Trophoblast cell (in vitro differentiated cells and primary cell): ENCODE results near the gene PDCD6IP.
"Not testable (repeated sequence)": the region's sequence is repeated elsewhere in the genome, so short reads cannot be mapped to it uniquely, and the experiment has no call there.

ENCODE experiments used
- DNase-seq, 2 donors: peaks; one replicate each; pipeline ENCODE4 v3.0.0-alpha.2; 2016
- H2AFZ ChIP-seq: 2 replicates; pipeline ENCODE4 v1.6.1; 2013; ENCODE audit warnings: low read length, moderate library complexity, mild to moderate bottlenecking; ENCODE audit not compliant: insufficient read depth, poor library complexity
- H2AK5ac ChIP-seq: 2 replicates; pipeline ENCODE4 v1.6.1; 2013; ENCODE audit warnings: mild to moderate bottlenecking, low read length
- H2BK120ac ChIP-seq: 2 replicates; pipeline ENCODE4 v1.6.1; 2013; ENCODE audit warnings: low read length, mild to moderate bottlenecking, moderate library complexity; ENCODE audit not compliant: insufficient read depth, poor library complexity
- H2BK12ac ChIP-seq: 2 replicates; pipeline ENCODE4 v1.6.1; 2013; ENCODE audit warnings: mild to moderate bottlenecking, low read length, moderate library complexity
- H2BK5ac ChIP-seq: 2 replicates; pipeline ENCODE4 v1.6.1; 2013; ENCODE audit warnings: low read length, low read depth, moderate library complexity, mild to moderate bottlenecking; ENCODE audit not compliant: poor library complexity
- H3K14ac ChIP-seq: 2 replicates; pipeline ENCODE4 v1.6.1; 2013; ENCODE audit warnings: mild to moderate bottlenecking, low read length
- H3K18ac ChIP-seq: 2 replicates; pipeline ENCODE4 v1.6.1; 2013; ENCODE audit warnings: mild to moderate bottlenecking, low read length
- H3K23ac ChIP-seq: 2 replicates; pipeline ENCODE4 v1.6.1; 2013; ENCODE audit warnings: low read length
- H3K27ac ChIP-seq: 2 replicates; pipeline ENCODE4 v1.5.1; 2013; ENCODE audit warnings: low read depth, mild to moderate bottlenecking, inconsistent platforms, low read length, moderate library complexity
- H3K27me3 ChIP-seq: 2 replicates; pipeline ENCODE4 v1.6.1; 2013; ENCODE audit warnings: inconsistent platforms, mild to moderate bottlenecking, low read length, moderate library complexity; ENCODE audit not compliant: insufficient read depth
- H3K36me3 ChIP-seq, 2 experiments: 1 replicate in 1 of 2; 2 replicates in 1 of 2; pipeline ENCODE4 v1.6.1; 2013; ENCODE audit warnings: low read length in 2 of 2, mild to moderate bottlenecking in 2 of 2, moderate library complexity in 1 of 2; ENCODE audit not compliant: insufficient read depth in 2 of 2, control insufficient read depth in 1 of 2
- H3K4ac ChIP-seq: 2 replicates; pipeline ENCODE4 v1.6.1; 2013; ENCODE audit warnings: low read depth, mild to moderate bottlenecking, low read length, moderate library complexity
- H3K4me1 ChIP-seq, 2 experiments: 1 replicate in 1 of 2; 2 replicates in 1 of 2; pipeline ENCODE4 v1.6.1; 2013; ENCODE audit warnings: low read length in 2 of 2, mild to moderate bottlenecking in 2 of 2, moderate library complexity in 1 of 2; ENCODE audit not compliant: insufficient read depth in 2 of 2, control insufficient read depth in 1 of 2
- H3K4me2 ChIP-seq: 2 replicates; pipeline ENCODE4 v1.6.1; 2013; ENCODE audit warnings: inconsistent platforms, mild to moderate bottlenecking, low read length, moderate library complexity
- H3K4me3 ChIP-seq: 2 replicates; pipeline ENCODE4 v1.5.1; 2013; ENCODE audit warnings: mild to moderate bottlenecking, low read depth, low read length, inconsistent platforms
- H3K79me1 ChIP-seq: one replicate; pipeline ENCODE4 v1.6.1; 2013; ENCODE audit warnings: low read length
- H3K79me2 ChIP-seq: 2 replicates; pipeline ENCODE4 v1.6.1; 2013; ENCODE audit warnings: low read length, mild to moderate bottlenecking; ENCODE audit not compliant: control insufficient read depth, insufficient read depth, poor library complexity
- H3K9ac ChIP-seq: 2 replicates; pipeline ENCODE4 v1.6.1; 2013; ENCODE audit warnings: mild to moderate bottlenecking, low read length
- H3K9me3 ChIP-seq: 2 replicates; pipeline ENCODE4 v1.6.1; 2013; ENCODE audit warnings: low read depth, mild to moderate bottlenecking, control low read depth, inconsistent platforms, low read length; ENCODE audit not compliant: insufficient read depth
- H4K12ac ChIP-seq: 2 replicates; pipeline ENCODE4 v1.6.1; 2013; ENCODE audit warnings: low read depth, mild to moderate bottlenecking, low read length, moderate library complexity
- H4K8ac ChIP-seq: 2 replicates; pipeline ENCODE4 v1.6.1; 2013; ENCODE audit warnings: low read depth, mild to moderate bottlenecking, low read length, moderate library complexity
- H4K91ac ChIP-seq: one replicate; pipeline ENCODE4 v1.6.1; 2013; ENCODE audit warnings: low read depth, mild to moderate bottlenecking, low read length, moderate library complexity
- WGBS: extraction: QIAGEN DNeasy Blood & Tissue Kit; methylation state at CpG from one replicate; pipeline ENCODE4 v1.1.7; 2013; ENCODE audit warnings: missing lambda C conversion rate; ENCODE audit not compliant: insufficient read length, insufficient coverage; ENCODE audit errors: extremely low coverage; 5-methylcytosine and 5-hydroxymethylcytosine counted together

PDCD6IP gene

GRCh38 chr3:33857701-33858100, 59.3 kb downstream of the PDCD6IP start:
- H4K12ac ChIP-seq, DNase-seq, H3K4ac ChIP-seq, H3K4me3 ChIP-seq, H2AK5ac ChIP-seq, H4K8ac ChIP-seq, H2BK5ac ChIP-seq, H3K4me1 ChIP-seq, H3K27me3 ChIP-seq, H3K4me2 ChIP-seq, H2AFZ ChIP-seq, H3K27ac ChIP-seq, H3K23ac ChIP-seq, H3K9ac ChIP-seq, H3K79me1 ChIP-seq, H3K14ac ChIP-seq, H3K9me3 ChIP-seq, H2BK12ac ChIP-seq, H3K18ac ChIP-seq, H4K91ac ChIP-seq, H3K36me3 ChIP-seq, H2BK120ac ChIP-seq, H3K79me2 ChIP-seq: not testable (repeated sequence)
- WGBS = no CpG with 5 or more reads among the region's 1 CpG

GRCh38 chr3:33858131-33858530, 59.7 kb downstream of the PDCD6IP start:
- H3K36me3 ChIP-seq = peaks cover 3 to 7% of the 10 kb centered on the region in 2 experiments
- DNase-seq = no peak
- H3K9me3 ChIP-seq = no peaks in the 10 kb centered on the region
- no peaks in the 10 kb centered on the region for H3K79me1 ChIP-seq
- no peak overlapping the region for H4K8ac ChIP-seq
- no peak overlapping the region for H2BK5ac ChIP-seq
- H2BK120ac ChIP-seq = no peak overlapping the region
- H3K4ac ChIP-seq = no peak overlapping the region
- H3K14ac ChIP-seq = no peak overlapping the region
- H2BK12ac ChIP-seq = peak overlapping the region; percentile 40
- H3K4me2 ChIP-seq = no peak overlapping the region
- WGBS = no CpG with 5 or more reads among the region's 4 CpGs
- no peaks in the 10 kb centered on the region for H3K27me3 ChIP-seq
- no peak overlapping the region for H3K18ac ChIP-seq
- H3K27ac ChIP-seq = no peak overlapping the region
- H3K23ac ChIP-seq = no peak overlapping the region
- H2AFZ ChIP-seq = no peak overlapping the region
- H3K4me1 ChIP-seq = no peaks in the 10 kb centered on the region
- no peak overlapping the region for H3K9ac ChIP-seq
- no peaks in the 10 kb centered on the region for H3K79me2 ChIP-seq
- no peak overlapping the region for H4K91ac ChIP-seq
- no peak overlapping the region for H2AK5ac ChIP-seq
- H4K12ac ChIP-seq = no peak overlapping the region
- H3K4me3 ChIP-seq = no peak overlapping the region

GRCh38 chr3:33860373-33861050, 62.1 kb downstream of the PDCD6IP start:
- H2BK5ac ChIP-seq = no peak overlapping the region
- H3K23ac ChIP-seq = no peak overlapping the region
- no peak overlapping the region for H2AFZ ChIP-seq
- H2BK120ac ChIP-seq = no peak overlapping the region
- H2AK5ac ChIP-seq = no peak overlapping the region
- H3K18ac ChIP-seq = no peak overlapping the region
- H3K79me2 ChIP-seq = no peaks in the 10 kb centered on the region
- H3K4me1 ChIP-seq = no peaks in the 10 kb centered on the region
- no peaks in the 10 kb centered on the region for H3K27me3 ChIP-seq
- DNase-seq = no peak
- H3K9me3 ChIP-seq = no peaks in the 10 kb centered on the region
- H3K14ac ChIP-seq = no peak overlapping the region
- H4K91ac ChIP-seq = no peak overlapping the region
- no peak overlapping the region for H2BK12ac ChIP-seq
- H3K36me3 ChIP-seq = peaks cover 8 to 12% of the 10 kb centered on the region in 2 experiments
- H3K79me1 ChIP-seq = no peaks in the 10 kb centered on the region
- no CpG with 5 or more reads among the region's 4 CpGs for WGBS
- no peak overlapping the region for H3K4me3 ChIP-seq
- no peak overlapping the region for H4K8ac ChIP-seq
- no peak overlapping the region for H3K27ac ChIP-seq
- H4K12ac ChIP-seq = no peak overlapping the region
- no peak overlapping the region for H3K4ac ChIP-seq
- H3K4me2 ChIP-seq = no peak overlapping the region
- no peak overlapping the region for H3K9ac ChIP-seq

- no peak overlapping the region for H3K18ac ChIP-seq
- H3K79me1 ChIP-seq = no peaks in the 10 kb centered on the region
- H3K9me3 ChIP-seq = no peaks in the 10 kb centered on the region
- no peak overlapping the region for H3K14ac ChIP-seq
- no peak overlapping the region for H4K8ac ChIP-seq
- H3K4me2 ChIP-seq = no peak overlapping the region
- WGBS = no CpG with 5 or more reads among the region's 4 CpGs
- no peak overlapping the region for H3K4me3 ChIP-seq
- H3K4ac ChIP-seq = no peak overlapping the region
- H3K27ac ChIP-seq = no peak overlapping the region
- no peaks in the 10 kb centered on the region for H3K79me2 ChIP-seq
- no peak overlapping the region for H2AK5ac ChIP-seq
- H3K23ac ChIP-seq = no peak overlapping the region
- H2BK12ac ChIP-seq = no peak overlapping the region
- H2BK5ac ChIP-seq = no peak overlapping the region
- H2AFZ ChIP-seq = no peak overlapping the region
- peaks cover 10 to 14% of the 10 kb centered on the region in 2 experiments for H3K36me3 ChIP-seq
- H3K4me1 ChIP-seq = no peaks in the 10 kb centered on the region
- H4K12ac ChIP-seq = no peak overlapping the region
- H4K91ac ChIP-seq = no peak overlapping the region
- H3K9ac ChIP-seq = no peak overlapping the region
- H2BK120ac ChIP-seq = no peak overlapping the region
- H3K27me3 ChIP-seq = no peaks in the 10 kb centered on the region
- DNase-seq = no peak
Measured at GRCh38 chr3:33865133-33865532, 66.7 kb downstream of the PDCD6IP start.
